AML-193 (cell line): ENCODE measurements around the gene CASR.
A peak's percentile ranks its signal among the peaks of the same experiment; 100 is the strongest.

Experiments
- DNase-seq, 2 experiments: peaks; one replicate each; lab custom pipeline; 2025; lab: John Stamatoyannopoulos, UW

CASR gene

GRCh38 chr3:122258757-122259371 lies 75.4 kb downstream of the CASR start:
- peak; percentile 86 to 91 for DNase-seq

GRCh38 chr3:122260206-122260605 lies 76.7 kb downstream of the CASR start:
- no peak for DNase-seq

DNA sequence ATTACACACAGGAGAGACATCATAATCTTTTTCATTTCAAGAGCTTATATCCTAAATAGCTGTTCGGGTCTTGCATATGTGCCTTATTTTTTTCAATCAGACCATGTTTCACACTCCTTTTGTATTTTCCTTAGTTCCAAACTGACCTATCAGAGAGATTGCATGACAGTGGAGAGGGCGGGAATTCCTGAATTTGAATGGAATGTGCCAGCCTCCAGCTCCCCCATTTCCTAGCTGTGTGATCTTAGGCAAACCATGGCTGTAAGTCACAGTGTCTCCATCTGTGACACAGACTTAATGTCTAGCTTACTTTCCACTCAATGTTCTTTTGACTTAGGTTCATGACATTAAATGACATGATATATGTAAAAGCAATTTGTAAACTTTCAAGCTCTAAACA lies 79.6 kb downstream of the CASR start:
- no peak for DNase-seq

DNA sequence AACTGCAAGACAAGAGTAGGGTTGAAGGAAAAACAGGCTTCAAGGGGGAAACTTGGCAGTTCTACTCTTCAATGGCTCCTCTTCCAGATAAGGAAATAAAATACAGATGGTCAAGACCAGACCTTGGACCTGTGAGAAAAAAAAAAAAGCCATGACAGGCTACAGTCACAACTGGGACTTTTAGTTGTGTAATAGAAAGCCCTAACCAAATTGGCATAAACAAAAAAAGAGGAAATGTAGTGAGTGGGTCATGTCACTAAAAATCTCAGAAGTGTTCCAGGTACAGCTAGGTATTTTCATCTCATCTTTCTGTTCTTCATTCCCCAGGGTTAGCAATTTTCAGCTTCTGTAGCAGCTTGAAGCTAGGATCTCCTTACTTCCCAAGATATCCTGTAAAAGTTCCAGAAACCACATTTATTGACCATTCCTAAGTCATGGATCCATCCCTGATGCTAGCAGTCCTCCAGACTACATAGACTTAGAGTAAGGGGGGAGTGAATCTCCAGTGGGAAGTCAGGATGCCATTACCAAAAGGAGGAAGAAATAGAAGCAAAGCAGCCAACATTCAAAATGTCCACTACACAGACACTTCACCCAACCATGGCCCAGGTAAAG lies 80.6 kb downstream of the CASR start:
- DNase-seq, result peak; percentile 64 to 68

GRCh38 chr3:122265957-122266356 lies 82.5 kb downstream of the CASR start:
- peak; percentile 40 to 65 for DNase-seq

- no peak for DNase-seq
These were observed 85.0 kb downstream of the CASR start for GRCh38 chr3:122268257-122269024.

DNA sequence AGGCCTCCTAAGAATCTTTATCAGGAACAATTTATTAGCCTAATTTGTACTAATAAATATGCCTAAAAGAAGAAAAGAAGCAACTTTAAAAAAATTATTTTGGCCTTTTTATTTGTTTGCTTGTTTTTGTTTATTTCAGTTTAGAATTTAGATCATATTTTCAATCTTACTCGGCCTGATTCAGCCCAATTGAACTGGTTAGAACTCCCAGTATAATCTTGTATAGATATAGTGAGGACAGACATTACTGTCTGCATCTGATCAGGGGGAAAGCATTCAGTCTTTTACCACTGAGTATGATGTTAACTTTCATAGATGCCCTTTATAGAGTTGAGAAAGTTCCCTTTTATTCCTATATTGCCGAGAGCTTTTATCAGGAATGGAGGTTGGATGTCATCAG lies 85.6 kb downstream of the CASR start:
- no peak for DNase-seq

GRCh38 chr3:122271246-122271898 lies 87.9 kb downstream of the CASR start:
- peak; percentile 82 to 84 for DNase-seq

DNA sequence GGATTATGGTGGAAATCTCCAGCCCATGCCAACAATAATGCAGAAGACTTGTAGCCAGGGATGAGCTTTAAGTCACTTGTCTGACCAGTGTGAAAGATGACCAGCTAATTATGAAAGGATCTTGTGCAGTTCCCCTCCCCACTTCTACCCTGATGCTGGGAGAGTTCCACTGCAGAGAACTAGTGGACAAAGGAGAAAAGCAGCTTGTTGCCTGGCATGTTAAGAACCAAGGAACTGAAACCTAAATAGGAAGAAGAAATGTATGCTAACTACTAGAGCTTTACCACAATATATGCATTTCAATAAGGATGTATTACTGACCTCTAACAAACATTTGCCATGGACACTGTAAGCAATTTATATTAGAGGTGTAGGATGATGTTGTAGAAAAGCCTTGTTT lies 89.4 kb downstream of the CASR start:
- peak in 1 of 2 experiments; percentile 43 for DNase-seq

DNA sequence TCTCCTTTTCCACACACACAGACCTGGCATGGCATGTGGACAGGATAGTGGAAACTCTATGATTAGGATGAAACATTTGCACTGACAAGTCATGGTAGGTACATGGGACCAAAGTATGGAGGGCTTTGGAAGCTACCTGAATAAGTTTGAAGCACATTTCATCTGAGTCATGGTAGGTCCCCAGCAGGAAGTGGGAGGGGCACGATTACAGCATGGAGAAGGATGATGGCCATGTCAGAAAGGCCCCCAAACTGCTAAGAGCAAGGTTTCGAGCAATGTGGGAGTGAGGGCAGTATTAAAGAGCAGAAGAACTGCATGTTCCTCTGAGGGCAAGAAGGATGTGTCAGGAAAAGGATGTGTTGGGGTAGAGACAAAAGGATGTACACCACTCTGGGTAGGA lies 90.0 kb downstream of the CASR start:
- DNase-seq, result no peak

GRCh38 chr3:122281891-122282290 lies 98.4 kb downstream of the CASR start:
- DNase-seq, result no peak

- DNase-seq, result no peak
These were observed 100.5 kb downstream of the CASR start for GRCh38 chr3:122283796-122284445.

GRCh38 chr3:122284486-122284885 lies 101.0 kb downstream of the CASR start:
- no peak for DNase-seq

DNA sequence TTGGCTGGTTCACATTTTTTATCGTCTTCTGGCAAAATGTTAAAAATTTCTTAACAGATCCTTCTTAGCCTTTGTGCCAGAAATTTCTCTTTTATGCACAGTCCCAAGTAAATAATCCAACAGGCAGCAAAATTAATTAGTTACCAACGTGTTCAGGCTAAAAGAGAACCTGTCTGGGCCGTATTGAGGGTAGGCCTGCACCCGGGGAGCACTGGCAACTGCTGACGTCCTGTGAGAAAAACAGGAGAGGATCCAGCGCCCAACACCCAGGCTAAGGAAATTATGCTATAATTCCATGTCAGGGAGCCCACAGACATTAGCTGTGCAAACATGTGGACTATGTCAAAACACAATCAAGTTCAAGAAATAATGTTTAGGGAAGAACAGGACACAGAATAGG lies 110.9 kb downstream of the CASR start:
- DNase-seq, result no peak

DNA sequence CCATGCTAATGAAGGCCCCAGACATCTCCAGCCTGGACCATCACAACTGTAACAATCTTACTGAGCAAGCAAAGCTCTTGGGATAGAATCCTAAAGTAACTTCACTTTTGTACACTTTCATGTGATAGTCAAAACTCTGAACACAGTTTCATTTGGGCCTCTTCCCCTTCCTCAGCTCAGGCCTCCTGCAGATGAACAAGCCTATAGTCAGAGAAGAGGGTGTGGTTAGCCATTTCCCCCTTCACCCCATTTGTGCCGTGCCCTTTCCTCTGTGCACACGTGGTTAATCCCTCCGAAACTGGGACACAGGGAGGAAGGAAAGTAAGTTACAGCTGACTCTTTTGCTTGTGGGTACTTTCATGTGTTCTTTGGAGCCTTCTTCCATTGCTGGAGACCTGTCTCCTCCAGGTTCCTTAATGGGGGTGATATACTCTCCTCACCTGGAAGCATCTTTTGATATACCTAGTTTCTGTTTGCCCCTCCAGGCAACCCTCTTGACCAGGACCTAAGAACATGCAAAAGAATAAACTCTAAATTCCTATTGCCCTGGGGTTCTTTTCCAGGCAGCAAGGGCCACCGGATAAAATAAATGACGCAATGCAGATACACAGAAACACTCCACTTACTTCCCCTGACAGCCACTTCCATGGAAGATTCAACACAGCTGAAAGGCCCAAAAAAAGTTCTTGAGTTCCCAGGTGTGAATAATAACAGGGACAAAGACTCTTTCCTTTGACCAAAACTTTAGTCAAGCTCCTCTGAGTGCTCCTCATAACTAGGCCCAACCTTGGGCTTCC lies 112.0 kb downstream of the CASR start:
- peak; percentile 77 to 80 for DNase-seq

DNA sequence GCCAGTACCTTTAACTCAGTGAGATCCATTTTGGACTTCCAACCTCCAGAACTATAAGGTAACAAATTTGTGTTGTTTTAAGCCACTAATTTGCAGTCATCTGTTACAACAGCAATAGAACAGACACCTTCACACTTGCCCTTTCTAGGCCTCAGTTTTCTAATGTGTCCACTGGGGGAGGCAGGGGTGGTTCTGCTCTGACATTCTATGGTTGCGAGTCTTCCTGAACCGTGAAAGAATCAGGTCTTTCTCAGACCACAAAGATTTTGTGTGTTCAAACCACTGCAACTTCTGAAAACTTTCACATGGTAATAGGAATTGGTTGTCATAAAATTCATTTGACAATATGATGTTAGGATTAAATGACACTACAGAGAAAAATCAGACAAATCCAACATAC lies 114.8 kb downstream of the CASR start:
- DNase-seq, result no peak

GRCh38 chr3:122299215-122299614 lies 115.7 kb downstream of the CASR start:
- no peak for DNase-seq

DNA sequence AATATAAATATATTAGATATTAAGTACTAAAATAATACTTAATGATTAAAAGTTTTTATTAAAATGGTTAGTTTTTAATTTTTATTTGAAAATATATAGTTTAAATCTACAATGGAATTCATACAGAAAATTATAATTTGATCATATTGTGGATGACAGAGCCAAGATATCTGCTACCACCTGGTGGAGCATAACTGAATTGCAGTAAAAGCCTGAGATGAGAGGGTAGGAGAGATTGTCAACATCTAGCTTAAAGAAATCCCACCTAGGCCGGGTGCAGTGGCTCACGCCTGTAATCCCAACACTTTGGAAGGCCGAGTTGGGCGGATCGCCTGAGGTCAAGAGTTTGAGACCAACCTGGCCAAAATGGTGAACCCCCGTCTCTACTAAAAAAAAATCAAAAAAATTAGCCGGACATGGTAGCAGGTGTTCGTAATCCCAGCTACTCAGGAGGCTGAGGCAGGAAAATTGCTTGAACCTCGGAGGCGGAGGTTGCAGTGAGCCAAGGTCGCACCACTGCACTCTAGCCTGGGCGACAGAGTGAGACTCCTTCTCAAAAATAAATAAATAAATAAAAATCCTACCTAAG lies 116.5 kb downstream of the CASR start:
- peak; percentile 62 to 78 for DNase-seq

- DNase-seq, result no peak
These were observed 117.6 kb downstream of the CASR start for GRCh38 chr3:122301063-122301462.

DNA sequence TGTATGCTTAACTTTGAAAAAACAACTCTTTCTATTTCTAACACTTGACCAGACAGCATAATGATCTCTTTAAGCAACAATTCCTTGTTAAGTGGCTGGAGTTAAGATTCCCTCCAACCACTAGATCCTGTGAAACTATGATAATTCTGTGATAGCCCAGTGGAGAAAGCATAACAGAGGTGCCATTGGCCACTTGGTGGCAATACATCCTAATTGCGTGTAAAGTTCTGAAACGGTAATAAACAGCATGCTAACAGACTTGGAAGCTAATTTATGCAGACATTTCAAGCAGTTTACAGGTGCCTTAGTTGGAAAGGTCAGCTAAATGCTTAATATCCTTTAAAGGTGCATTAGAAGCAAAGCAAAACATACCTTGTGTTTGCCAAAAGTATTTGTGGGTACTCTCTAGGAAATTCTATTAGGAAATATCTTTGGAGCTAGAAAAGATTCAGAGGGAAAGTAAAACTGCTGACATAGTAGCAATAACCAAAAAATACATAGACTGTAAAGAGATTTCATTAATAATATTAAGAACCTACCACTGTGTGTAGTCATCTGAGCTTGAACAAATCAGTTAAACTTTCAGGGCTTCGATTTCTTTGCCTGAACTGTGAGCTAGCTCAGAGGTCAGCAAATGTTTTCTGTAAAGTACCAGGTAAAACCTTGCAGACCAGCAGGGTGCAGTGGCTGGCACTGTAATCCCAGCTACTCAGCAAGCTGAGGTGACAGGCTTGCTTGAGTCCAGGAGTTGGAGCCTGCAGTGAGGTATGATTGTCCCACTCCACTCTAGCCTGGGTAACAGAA lies 122.6 kb downstream of the CASR start:
- peak; percentile 77 to 81 for DNase-seq
